Prostate gland (tissue), 2 donors: ENCODE data around the gene SENP3. TPM values are rescaled to one million over a fixed set of nuclear protein-coding genes. Genes with fewer than 3 reads are reported as not detected.

Source experiments
- DNase-seq: peaks from one replicate; pipeline ENCODE4 v3.0.0-alpha.2; 2019; ENCODE audit warnings: low spot score
- H3K27ac ChIP-seq, 2 donors: fragments of 200-600 bp; sonication (generic); 2 replicates each; pipeline ENCODE4 v1.5.1; 2017 to 2019
- H3K27me3 ChIP-seq: fragments of 200-600 bp; sonication (generic); replicated peaks from 2 replicates; pipeline ENCODE4 v1.5.1; 2019; ENCODE audit not compliant: insufficient read depth
- H3K36me3 ChIP-seq, 2 donors: fragments of 200-600 bp; sonication (generic); 1 replicate in 1 of 2; 2 replicates in 1 of 2; pipeline versions ENCODE4 v1.5.1 to v1.8.1; 2017 to 2019
- H3K4me1 ChIP-seq: fragments of 200-600 bp; sonication (generic); replicated peaks from 2 replicates; pipeline ENCODE4 v1.5.1; 2019
- H3K4me3 ChIP-seq, 2 donors: fragments of 200-600 bp; sonication (generic); 2 replicates each; pipeline ENCODE4 v1.5.1; 2017 to 2019
- H3K9me3 ChIP-seq: fragments of 200-600 bp; sonication (generic); 2 replicates; pipeline ENCODE4 v1.5.1; 2017
- CTCF ChIP-seq, 4 experiments: fragments of 200-600 bp in 2 of 4; fragments of 450-650 bp in 2 of 4; sonication (generic) in 2 of 4; IDR thresholded peaks; 1 replicate in 3 of 4; 2 replicates in 1 of 4; pipeline ENCODE4 v1.5.1; 2016 to 2019; ENCODE audit warnings: antibody characterized with exemption in 4 of 4, mild to moderate bottlenecking in 2 of 4, moderate library complexity in 2 of 4
- POLR2A ChIP-seq: fragments of 450-650 bp; IDR thresholded peaks from one replicate; pipeline ENCODE4 v1.6.1; 2016; ENCODE audit warnings: antibody characterized with exemption, mild to moderate bottlenecking
- POLR2AphosphoS5 ChIP-seq: sonication (generic); formaldehyde crosslinking; IDR thresholded peaks from one replicate; pipeline ENCODE4 v1.6.1; 2017; ENCODE audit warnings: antibody characterized with exemption
- WGBS: methylation state at CpG from one replicate; pipeline ENCODE4 v1.1.5; 2018; 5-methylcytosine and 5-hydroxymethylcytosine counted together
- intact Hi-C: fragments of 100-400 bp; cut with DNase I; formaldehyde crosslinking; loops from one replicate; pipeline ENCODE4 v1.14.2; 2022
- total RNA-seq, 2 donors: library from RNA; depleted of rRNA; stranded (reverse); fragments of >200 nt; gene quantifications; one replicate each; pipeline ENCODE4 v1.1.0, GENCODE V29; 2016

SENP3 gene
- total RNA-seq, 2 donors from 2014 or later, result 39.6 to 65.7 TPM

- intact Hi-C loops, result no loop called here
- Histone ChIP-seq H3K4me1 (peaks cover 9% of the 10 kb centered on the region), H3K36me3 (no peaks in the 10 kb centered on the region), H3K27me3 (no peaks in the 10 kb centered on the region), H3K4me3 (no peak overlapping the region), H3K9me3 (no peaks in the 10 kb centered on the region), H3K27ac (no peak overlapping the region)
- DNase-seq, result no peak
- 83% methylated on average over 6 of the region's 6 CpGs for WGBS
- TF ChIP-seq CTCF (IDR thresholded peaks at IDR 0.05), result no peak
- no peak for TF ChIP-seq POLR2AphosphoS5
- TF ChIP-seq POLR2A, result no peak
Measured at GRCh38 chr17:7552621-7553051, 9.1 kb upstream of the SENP3 start.

DNA sequence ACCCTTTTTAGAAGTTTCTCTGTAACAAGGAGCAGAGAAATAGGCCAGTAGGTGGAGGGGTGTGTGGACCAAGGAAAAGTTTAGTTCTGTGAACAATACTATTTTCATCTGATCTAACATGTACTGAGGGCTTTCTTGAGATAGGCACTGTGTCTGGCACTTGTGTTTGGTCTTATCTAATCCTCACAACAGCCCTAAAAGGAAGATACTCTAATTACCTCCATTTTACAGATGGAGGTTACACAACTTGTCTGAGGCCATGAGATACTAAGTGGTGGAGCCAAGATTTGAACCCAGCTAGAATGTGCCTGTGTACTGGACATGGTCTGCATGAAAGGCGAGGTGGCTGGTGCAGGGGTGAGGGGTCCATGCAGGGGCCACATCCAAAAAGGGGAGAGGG lies 8.4 kb upstream of the SENP3 start:
- Histone ChIP-seq H3K9me3 (no peaks in the 10 kb centered on the region), H3K4me3 (no peak overlapping the region), H3K27ac (no peak overlapping the region), H3K27me3 (no peaks in the 10 kb centered on the region), H3K36me3 (no peaks in the 10 kb centered on the region), H3K4me1 (peaks cover 15% of the 10 kb centered on the region)
- 100% methylated on average over 1 of the region's 1 CpG for WGBS
- intact Hi-C loops, result no loop called here
- DNase-seq, result no peak
- no peak for TF ChIP-seq CTCF (IDR thresholded peaks at IDR 0.05)
- no peak for TF ChIP-seq POLR2A
- no peak for TF ChIP-seq POLR2AphosphoS5

DNA sequence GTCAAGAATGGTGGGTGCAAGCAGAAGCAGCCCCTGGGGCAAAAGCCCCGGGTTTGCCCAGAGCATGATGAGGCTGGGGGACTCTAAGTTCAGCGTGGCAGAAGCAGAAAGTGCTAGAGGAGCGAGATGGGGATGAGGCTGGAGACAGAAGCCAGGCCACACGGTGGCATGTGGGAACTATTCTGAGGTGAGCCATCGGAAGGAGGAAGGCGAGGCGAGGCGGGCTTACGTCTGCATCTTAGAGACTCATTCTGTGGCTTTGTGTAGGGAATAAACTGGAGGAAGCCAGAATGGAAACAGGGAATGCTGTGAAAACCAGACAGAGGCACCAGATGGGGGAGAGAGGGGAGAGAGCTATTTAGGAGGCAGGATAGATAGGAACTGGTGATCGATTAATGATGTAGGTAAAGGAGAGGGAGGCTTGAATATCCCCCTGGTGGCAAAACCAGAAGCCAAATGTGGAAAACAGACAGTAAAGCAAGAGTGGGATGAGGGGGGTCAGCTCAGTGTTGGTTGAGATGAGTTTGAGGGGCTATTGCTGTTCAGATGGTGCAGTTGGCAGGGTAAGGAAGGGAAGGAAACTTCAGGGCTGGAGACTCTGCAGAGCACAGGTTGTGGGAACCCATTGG lies 6.3 kb upstream of the SENP3 start:
- H3K4me1 ChIP-seq, result peaks cover 35% of the 10 kb centered on the region
- no peak overlapping the region for H3K4me3 ChIP-seq
- H3K27ac ChIP-seq, result no peak overlapping the region
- H3K9me3 ChIP-seq, result no peaks in the 10 kb centered on the region
- H3K36me3 ChIP-seq, result no peaks in the 10 kb centered on the region
- no peaks in the 10 kb centered on the region for H3K27me3 ChIP-seq
- 61% methylated on average over 10 of the region's 10 CpGs for whole genome bisulfite sequencing
- TF ChIP-seq POLR2AphosphoS5 (no peak), CTCF (IDR thresholded peaks at IDR 0.05) (no peak), POLR2A (no peak)
- no peak for DNase-seq
- intact Hi-C loops, result no loop called here

DNA sequence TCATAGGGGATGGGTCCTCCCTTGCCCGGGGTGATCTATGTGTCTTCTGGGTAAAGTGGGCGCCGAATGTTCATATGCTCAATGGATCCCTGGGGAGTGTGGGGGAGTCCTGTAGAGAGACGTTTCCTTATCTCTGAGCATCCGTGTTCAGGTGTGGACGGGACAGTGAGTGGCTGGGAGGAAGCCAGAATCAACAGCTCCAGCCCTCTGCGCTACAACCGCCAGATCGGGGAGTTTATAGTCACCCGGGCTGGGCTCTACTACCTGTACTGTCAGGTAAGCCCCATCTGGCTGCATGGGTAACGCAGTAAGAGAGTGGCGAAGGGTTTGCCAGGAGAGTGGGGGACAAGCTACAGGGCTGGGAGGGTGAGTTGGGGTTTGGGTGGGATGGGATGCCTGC lies 5.1 kb upstream of the SENP3 start:
- Histone ChIP-seq H3K36me3 (no peaks in the 10 kb centered on the region), H3K4me3 (no peak overlapping the region), H3K27ac (peak overlapping the region; percentile 92 to 96), H3K27me3 (no peaks in the 10 kb centered on the region), H3K4me1 (peaks cover 39% of the 10 kb centered on the region), H3K9me3 (no peaks in the 10 kb centered on the region)
- peak; percentile 26 for DNase-seq
- WGBS, result 56% methylated on average over 12 of the region's 12 CpGs
- intact Hi-C loops, result no loop called here
- TF ChIP-seq CTCF (IDR thresholded peaks at IDR 0.05), result no peak
- no peak for TF ChIP-seq POLR2AphosphoS5
- TF ChIP-seq POLR2A, result no peak

- no peak for DNase-seq
- intact Hi-C loops, result no loop called here
Measured at GRCh38 chr17:7557147-7557764, 4.5 kb upstream of the SENP3 start.

More at GRCh38 chr17:7557147-7557764, 4.5 kb upstream of the SENP3 start:
- WGBS, result 30% methylated on average over 18 of the region's 19 CpGs
- peaks cover 39% of the 10 kb centered on the region for H3K4me1 ChIP-seq
- H3K27me3 ChIP-seq, result no peaks in the 10 kb centered on the region
- peak overlapping the region; percentile 92 to 96 for H3K27ac ChIP-seq
- no peak overlapping the region for H3K4me3 ChIP-seq
- no peaks in the 10 kb centered on the region for H3K9me3 ChIP-seq
- TF ChIP-seq POLR2A (no peak), POLR2AphosphoS5 (no peak), CTCF (IDR thresholded peaks at IDR 0.05) (no peak)
- H3K36me3 ChIP-seq, result no peaks in the 10 kb centered on the region
